ENCODE measurements around the gene SLC25A6.
"Not testable (repeated sequence)": the region's sequence is repeated elsewhere in the genome, so short reads cannot be mapped to it uniquely, and the experiment has no call there.

Gene SLC25A6

GRCh38 chrX:1412551-1413161, 20.7 kb upstream of the SLC25A6 start:
- DNase-seq (ENCODE audit: low spot score): no peak

- no peak for DNase-seq (ENCODE audit: low spot score)
Measured at GRCh38 chrX:1411326-1411725, 19.4 kb upstream of the SLC25A6 start.

DNA sequence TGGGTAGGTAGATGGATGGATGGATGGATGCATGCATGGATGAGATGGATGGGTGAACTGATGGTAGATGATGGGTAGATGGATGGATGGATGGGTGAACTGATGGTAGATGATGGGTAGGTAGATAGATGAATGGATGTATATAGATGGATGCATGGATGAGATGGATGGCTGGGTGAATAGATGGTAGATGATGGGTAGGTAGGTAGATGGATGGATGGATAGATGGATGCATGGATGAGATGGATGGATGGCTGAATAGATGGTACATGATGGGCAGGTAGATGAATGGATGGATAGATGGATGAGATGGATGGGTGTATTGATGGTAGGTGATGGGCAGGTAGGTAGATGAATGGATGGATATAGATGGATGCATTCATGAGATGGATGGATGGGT, 15.1 kb upstream of the SLC25A6 start:
- DNase-seq (ENCODE audit: low spot score): no peak

GRCh38 chrX:1405769-1406168, 13.9 kb upstream of the SLC25A6 start:
- not testable (repeated sequence) for DNase-seq (ENCODE audit: low spot score)

DNA sequence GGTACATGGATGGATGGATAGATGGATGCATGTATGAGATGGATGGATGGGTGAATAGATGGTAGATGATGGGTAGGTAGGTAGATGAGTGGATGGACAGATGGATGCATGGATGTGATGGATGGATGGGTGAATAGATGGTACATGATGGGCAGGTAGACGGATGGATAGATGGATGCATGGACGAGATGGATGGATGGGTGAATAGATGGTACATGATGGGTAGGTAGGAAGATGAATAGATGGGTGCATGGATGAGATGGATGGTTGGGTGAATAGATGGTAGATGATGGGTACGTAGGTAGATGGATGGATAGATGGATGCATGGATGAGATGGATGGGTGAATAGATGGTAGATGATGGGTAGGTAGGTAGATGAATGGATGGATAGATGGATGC, 12.0 kb upstream of the SLC25A6 start:
- DNase-seq (ENCODE audit: low spot score): not testable (repeated sequence)

DNA sequence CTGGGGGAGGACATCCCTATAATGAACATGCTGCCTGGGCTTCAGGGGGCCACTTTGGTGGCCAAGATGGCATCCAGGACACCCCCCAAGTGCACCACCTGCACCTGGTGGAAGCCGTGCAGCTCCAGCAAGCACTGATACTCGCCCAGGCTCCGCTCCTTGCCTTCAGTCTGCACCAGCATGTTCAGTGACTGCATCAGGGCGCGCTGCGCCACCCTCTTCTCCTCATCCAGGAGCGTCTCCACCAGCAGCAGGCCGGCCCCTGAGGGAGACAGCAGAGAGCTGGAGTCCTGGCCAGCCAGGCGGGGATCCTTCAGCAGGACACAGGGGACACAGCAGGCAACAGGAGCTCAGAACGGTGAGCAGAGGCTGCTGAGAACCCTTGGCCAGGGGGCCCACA, 11.3 kb upstream of the SLC25A6 start:
- DNase-seq (ENCODE audit: low spot score): no peak

GRCh38 chrX:1401611-1402430, 9.9 kb upstream of the SLC25A6 start:
- DNase-seq (ENCODE audit: low spot score): no peak

- DNase-seq (ENCODE audit: low spot score): no peak
Measured at GRCh38 chrX:1400742-1401471, 9.0 kb upstream of the SLC25A6 start.

GRCh38 chrX:1400049-1400448, 8.1 kb upstream of the SLC25A6 start:
- no peak for DNase-seq (ENCODE audit: low spot score)

GRCh38 chrX:1398431-1399340, 6.8 kb upstream of the SLC25A6 start:
- DNase-seq (ENCODE audit: low spot score): no peak

DNA sequence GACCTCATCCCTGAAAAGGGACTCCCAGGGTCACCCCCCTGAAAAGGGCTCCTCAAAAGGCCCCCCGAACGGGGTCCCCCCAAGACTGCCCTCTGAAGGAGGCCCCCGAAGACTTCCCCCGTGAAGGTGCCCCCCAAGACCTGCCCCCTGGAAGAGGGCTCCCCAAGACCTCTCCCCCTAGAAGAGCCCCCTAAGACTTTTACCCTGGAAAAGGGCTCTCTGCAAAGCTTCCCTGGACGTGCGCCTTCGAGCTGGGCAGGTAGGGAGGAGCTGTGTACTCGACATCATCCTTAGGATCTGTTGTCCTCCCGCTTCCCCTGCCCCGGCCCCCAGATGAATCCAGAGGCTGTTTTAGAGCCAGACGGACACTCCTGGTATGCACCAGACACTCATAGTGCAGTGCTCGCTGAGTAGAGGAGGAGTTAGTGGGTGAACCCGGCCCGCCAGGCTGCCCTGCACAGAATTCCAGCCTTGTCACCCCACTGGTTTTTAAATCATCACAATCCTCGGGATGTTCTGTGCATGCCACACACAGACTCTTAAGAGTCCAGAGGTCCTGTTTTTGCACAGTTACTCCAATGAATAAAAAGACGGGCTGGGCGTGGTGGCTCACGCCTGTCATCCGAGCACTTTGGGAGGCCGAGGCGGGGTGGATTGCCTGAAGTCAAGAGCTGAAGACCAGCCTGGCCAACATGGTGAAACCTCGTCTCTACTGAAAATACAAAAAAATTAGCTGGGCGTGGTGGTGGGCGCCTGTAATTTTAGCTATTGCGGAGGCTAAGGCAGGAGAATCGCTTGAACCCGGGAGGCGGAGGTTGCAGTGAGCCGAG, 5.7 kb upstream of the SLC25A6 start:
- DNase-seq (ENCODE audit: low spot score): no peak

DNA sequence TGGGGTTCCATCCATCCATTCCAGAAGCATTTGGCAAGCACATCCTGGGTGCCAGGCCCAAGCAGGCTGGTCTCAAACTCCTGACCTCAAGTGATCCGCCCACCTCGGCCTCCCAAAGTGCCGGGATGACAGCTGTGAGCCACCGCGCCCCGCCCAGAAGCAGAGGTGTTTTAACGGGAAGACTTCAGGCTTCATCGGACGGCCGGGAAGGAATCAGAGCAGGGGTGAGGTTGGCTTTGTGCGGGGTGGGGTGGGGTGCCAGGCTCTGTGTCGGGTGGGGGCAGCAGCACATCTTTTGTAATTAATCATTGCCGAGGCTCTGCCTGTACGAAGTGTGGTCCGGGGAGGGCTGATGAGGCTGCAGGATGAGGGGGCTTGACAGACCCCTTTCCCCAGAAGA, 5.1 kb upstream of the SLC25A6 start:
- no peak for DNase-seq (ENCODE audit: low spot score)

DNA sequence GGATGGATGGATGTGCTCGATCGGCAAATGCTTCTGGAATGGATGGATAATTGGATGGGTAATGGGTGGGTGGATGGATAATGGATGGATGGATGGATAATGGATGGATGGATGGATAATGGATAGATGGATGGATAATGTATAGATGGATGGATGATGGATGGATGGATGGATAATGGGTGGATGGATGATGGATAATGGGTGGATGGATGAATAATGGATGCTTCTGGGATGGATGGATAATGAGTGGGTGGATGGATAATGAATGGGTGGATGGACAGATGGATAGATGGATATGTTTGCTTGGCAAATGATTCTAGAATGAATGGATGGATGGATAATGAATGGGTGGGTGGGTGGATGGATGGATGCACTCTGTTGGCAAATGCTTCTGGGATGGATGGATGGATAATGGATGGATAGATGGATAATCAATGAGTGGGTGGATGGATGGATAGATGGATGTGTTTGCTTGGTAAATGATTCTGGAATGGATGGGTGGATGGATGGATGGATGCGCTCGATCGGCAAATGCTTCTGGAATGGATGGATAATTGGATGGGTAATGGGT, 3.8 kb upstream of the SLC25A6 start:
- DNase-seq (ENCODE audit: low spot score): no peak

DNA sequence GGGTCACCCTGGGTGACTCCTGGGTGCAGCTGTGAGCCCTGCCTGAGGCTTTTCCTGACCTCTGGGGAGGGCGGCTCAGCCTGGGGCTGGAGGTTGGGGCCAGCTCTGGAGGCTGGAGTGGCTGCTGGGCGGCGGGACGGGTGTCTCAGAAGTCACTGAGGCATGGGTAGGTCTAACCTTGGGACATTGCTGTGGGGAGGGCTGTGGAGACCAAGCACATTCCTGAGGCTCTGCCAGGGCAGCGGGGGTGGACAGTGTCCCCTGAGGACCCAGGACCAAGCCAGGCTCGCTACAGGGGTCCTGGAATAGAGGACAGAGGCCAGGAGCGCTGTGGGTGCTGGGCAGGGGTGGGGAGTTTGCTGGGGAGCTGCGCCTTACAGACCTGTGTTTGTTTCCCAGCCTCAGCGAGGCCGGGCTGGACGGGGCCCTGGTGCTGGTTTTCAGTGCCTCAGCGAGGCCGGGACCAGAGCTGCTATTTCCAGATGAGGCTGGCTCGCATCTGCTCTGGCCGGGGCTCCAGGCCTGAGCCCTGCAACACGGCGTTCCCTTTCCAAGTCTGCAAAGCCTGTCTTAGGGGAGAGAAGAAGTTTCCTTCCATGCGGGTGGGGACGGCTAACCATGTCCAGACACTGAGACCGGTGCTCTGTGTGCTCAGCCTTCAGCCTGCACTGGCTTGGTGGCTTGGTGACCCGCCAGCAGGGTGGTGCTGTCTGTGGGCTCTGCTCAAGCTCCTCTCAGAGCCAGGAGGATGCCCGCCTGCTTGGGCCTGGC, 3.0 kb upstream of the SLC25A6 start:
- no peak for DNase-seq (ENCODE audit: low spot score)

DNA sequence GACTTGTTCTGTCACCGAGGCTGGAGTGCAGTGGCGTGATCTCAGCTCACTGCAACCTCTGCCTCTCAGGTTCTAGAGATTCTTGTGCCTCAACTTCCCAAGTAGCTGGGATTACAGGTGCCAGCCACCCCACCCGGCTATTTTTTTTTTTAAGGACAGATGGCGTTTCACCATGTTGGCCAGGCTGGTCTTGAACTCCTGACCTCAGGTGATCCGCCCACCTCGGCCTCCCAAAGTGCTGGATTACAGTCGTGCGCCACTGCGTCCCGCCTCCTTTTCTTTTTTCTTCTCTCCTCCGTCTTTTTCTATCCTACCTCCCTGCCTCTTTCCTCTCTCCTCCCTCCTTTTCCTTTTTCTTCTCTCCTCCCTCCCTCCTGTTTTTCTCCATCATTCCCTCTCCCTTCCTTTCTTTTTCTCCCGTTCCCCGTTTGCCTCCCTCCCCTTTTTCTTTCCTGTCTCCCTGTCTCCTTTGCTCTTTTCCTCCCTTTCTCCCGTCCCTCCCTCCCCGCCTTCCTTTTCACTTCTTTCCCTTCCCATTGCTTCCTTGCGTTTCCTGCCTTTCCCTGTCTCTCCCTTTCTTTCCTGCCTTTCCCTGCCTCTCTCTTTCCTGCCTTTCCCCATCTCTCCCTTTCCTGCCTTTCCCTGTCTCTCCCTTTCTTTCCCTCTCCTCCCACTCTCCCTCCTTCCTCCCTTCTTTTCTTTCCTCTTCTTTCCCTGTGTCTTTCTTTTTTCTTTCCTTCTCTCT, 2.1 kb upstream of the SLC25A6 start:
- no peak for DNase-seq (ENCODE audit: low spot score)

DNA sequence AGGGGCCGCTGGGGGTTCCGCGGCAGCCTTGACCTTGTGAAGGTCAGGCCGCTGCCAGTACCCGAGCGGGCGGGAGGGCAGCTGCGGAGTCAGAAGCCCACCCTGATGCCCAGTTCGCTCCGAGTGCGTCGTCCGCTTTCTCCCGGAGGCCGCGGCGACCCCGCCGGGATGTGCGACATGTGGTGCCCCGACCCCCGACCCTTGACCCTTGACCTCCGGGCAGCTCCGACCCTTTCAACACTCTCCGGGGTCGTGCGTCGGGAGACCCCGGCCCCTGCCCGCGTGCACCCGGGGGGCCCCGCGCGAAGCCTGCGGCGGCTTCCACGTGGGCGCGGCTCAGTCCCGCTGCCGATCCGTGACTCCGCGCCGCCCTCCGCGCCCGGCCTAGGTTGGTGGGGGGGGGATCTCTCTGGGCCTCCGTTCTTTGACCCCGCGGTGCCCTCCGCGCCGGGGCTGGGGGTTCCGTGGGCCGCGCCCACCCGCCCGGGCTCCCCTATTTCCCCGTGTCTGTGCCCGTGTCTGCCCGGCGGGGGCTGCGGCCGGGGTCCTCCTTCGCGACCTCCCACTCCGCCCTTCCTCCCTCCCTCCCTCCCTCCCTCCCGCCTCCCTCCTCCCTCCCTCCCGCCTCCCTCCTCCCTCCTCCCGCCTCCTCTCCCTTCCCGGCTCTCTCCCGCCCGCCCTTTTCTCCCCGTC, 609 bp upstream of the SLC25A6 start:
- DNase-seq (ENCODE audit: low spot score): peak; percentile 62

DNA sequence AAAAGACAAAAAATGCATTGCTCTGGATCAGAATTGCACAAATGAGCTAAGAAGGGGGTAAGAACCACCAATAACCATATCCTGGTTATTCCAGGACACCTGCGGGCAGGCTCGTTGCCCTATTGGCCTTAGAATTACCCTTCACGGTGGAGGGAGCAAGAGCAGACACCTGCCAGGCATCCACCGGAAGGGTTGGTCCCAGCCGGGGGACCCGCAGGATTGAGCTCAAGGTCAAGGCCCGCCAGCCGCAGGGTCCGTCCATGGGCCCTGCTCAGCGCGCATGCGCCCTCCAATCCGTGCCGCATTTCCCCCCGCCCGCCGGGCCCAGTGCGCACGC, 575 bp downstream of the SLC25A6 start:
- DNase-seq (ENCODE audit: low spot score): peak; percentile 90

DNA sequence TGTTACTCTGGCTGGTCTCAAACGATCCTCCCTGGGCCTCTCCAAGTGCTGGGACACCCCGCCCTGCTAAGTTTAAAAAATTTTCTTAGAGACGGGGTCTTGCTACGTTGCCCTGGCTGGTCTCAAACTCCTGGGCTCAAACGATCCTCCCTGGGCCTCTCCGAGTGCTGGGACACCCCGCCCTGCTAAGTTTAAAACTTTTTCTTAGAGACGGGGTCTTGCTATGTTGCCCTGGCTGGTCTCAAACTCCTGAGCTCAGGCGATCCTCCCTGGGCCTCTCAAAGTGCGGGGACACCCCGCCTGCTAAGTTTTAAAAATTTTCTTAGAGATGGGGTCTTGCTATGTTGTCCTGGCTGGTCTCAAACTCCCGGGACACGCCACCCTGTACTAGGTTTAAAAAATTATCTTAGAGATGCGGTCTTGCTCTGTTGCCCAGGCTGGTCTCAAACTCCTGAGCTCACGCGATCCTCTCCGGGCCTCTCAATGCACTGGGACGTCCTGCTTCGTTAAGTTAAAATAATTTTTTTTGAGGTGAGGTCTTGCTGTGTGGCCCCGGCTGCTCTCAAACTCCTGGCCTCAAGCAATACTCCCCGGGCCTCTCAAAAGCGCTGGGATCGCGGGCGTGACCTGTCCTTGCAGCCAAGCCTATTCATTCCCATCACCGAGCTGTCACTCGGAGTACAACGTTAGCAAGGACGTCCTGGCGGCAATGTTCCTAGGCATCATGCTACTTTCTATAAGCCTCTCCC, 1.1 kb downstream of the SLC25A6 start:
- no peak for DNase-seq (ENCODE audit: low spot score)

Data from LoVo (cell line).